Embryonic facial prominence (tissue), 1 donor: ENCODE measurements around the gene ARHGAP26.

Experiments
- DNase-seq: peaks from one replicate; pipeline ENCODE4 v3.0.0-alpha.2; 2016; ENCODE audit errors: extremely low spot score

The ARHGAP26 gene

GRCh38 chr5:143161885-143162540 lies 391.8 kb downstream of the ARHGAP26 start:
- no peak for DNase-seq

GRCh38 chr5:143162810-143163209 lies 392.6 kb downstream of the ARHGAP26 start:
- DNase-seq, result no peak

GRCh38 chr5:143164557-143164956 lies 394.4 kb downstream of the ARHGAP26 start:
- no peak for DNase-seq

- DNase-seq, result no peak
These were observed 395.1 kb downstream of the ARHGAP26 start for GRCh38 chr5:143165049-143165880.

- DNase-seq, result no peak
These were observed 395.9 kb downstream of the ARHGAP26 start for GRCh38 chr5:143166090-143166489.

- DNase-seq, result no peak
These were observed 396.7 kb downstream of the ARHGAP26 start for GRCh38 chr5:143166661-143167420.

- DNase-seq, result peak; percentile 70
These were observed 398.1 kb downstream of the ARHGAP26 start for GRCh38 chr5:143168171-143168741.

GRCh38 chr5:143168921-143169810 lies 399.0 kb downstream of the ARHGAP26 start:
- DNase-seq, result no peak

- DNase-seq, result no peak
These were observed 399.9 kb downstream of the ARHGAP26 start for GRCh38 chr5:143170104-143170503.

- DNase-seq, result no peak
These were observed 400.8 kb downstream of the ARHGAP26 start for GRCh38 chr5:143170977-143171376.

- DNase-seq, result no peak
These were observed 402.6 kb downstream of the ARHGAP26 start for GRCh38 chr5:143172739-143173138.

- DNase-seq, result no peak
These were observed 403.1 kb downstream of the ARHGAP26 start for GRCh38 chr5:143173139-143173889.

GRCh38 chr5:143174714-143175398 lies 404.7 kb downstream of the ARHGAP26 start:
- DNase-seq, result no peak

GRCh38 chr5:143176048-143176447 lies 405.9 kb downstream of the ARHGAP26 start:
- no peak for DNase-seq

- DNase-seq, result no peak
These were observed 407.2 kb downstream of the ARHGAP26 start for GRCh38 chr5:143177263-143177983.

GRCh38 chr5:143179126-143179740 lies 409.1 kb downstream of the ARHGAP26 start:
- DNase-seq, result no peak

GRCh38 chr5:143180751-143181150 lies 410.6 kb downstream of the ARHGAP26 start:
- DNase-seq, result no peak

GRCh38 chr5:143181173-143181572 lies 411.0 kb downstream of the ARHGAP26 start:
- DNase-seq, result no peak

- DNase-seq, result no peak
These were observed 411.9 kb downstream of the ARHGAP26 start for GRCh38 chr5:143182106-143182505.
